ENCODE data around the gene ST6GALNAC2.

DNA sequence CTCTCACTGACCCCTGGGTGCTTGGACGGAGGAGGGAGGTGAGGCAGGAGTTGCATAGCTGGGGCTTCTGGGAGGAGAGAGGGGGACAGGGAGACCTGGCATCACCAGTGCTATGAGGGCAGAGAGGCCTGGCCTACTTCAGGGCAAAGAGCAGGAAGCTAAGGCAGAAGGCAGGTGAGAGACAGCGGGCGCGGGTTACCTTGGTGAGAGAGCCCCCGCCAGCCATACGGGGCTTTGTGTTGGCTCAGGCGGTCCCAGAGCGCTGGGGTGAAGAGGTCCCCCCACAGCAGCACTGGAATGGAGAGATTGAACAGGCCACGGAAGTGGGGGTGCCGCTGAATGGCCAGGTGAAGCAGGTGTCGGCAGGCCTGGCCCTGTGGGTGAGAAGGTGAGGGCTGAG lies 11.5 kb downstream of the ST6GALNAC2 start:
- TF ChIP-seq, protein P1, sequence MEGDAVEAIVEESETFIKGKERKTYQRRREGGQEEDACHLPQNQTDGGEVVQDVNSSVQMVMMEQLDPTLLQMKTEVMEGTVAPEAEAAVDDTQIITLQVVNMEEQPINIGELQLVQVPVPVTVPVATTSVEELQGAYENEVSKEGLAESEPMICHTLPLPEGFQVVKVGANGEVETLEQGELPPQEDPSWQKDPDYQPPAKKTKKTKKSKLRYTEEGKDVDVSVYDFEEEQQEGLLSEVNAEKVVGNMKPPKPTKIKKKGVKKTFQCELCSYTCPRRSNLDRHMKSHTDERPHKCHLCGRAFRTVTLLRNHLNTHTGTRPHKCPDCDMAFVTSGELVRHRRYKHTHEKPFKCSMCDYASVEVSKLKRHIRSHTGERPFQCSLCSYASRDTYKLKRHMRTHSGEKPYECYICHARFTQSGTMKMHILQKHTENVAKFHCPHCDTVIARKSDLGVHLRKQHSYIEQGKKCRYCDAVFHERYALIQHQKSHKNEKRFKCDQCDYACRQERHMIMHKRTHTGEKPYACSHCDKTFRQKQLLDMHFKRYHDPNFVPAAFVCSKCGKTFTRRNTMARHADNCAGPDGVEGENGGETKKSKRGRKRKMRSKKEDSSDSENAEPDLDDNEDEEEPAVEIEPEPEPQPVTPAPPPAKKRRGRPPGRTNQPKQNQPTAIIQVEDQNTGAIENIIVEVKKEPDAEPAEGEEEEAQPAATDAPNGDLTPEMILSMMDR (tag by site-specific recombination; IDR thresholded peaks at IDR 0.05), result no peak
- TF ChIP-seq ZBTB20 (tag by site-specific recombination; IDR thresholded peaks at IDR 0.05), result no peak
